GM12892 (cell line): ENCODE results near the gene BMPR2.
"Not testable (repeated sequence)": the region's sequence is repeated elsewhere in the genome, so short reads cannot be mapped to it uniquely, and the experiment has no call there.

Source experiments
- DNase-seq: peaks from one replicate; pipeline ENCODE4 v3.0.0; 2011; ENCODE audit not compliant: insufficient read length
- FAIRE-seq: peaks from 2 replicates; lab custom pipeline; 2011; peaks lifted over from hg19 to GRCh38; lab: Jason Lieb, UNC
- POLR2A ChIP-seq: IDR thresholded peaks from 2 replicates; pipeline ENCODE4 v1.6.1; 2011; ENCODE audit warnings: low read depth, low read length, control low read depth
- POLR2AphosphoS5 ChIP-seq: IDR thresholded peaks from 2 replicates; pipeline ENCODE4 v1.6.1; 2011; ENCODE audit warnings: low read depth, low read length, control low read depth
- TAF1 ChIP-seq: IDR thresholded peaks from 2 replicates; pipeline ENCODE4 v1.6.1; 2011; ENCODE audit warnings: low read depth, mild to moderate bottlenecking, control low read depth, low read length, borderline replicate concordance

BMPR2 gene

DNA sequence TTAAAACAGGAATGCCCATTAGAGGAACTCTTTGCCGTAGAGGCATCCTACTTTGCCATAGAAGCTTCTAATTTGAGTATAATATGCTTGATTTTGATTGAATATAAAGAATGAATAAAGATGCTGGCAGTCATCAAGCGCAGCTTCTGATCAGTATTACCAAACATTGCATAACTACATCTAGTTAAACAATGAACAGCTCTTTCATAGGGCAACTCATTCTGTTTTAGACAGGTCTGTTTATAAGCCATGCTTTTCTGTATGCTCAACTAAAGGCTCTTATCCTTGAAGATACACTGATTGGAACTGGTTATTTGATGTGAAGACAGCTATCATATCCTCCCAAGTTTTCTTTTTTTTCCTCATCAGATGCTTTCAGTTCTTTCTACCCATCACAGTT lies 136.0 kb downstream of the BMPR2 start:
- FAIRE-seq (peak; percentile 9), DNase-seq (no peak)
- no peak for TF ChIP-seq POLR2A
- TF ChIP-seq TAF1, result no peak
- TF ChIP-seq POLR2AphosphoS5, result no peak

DNA sequence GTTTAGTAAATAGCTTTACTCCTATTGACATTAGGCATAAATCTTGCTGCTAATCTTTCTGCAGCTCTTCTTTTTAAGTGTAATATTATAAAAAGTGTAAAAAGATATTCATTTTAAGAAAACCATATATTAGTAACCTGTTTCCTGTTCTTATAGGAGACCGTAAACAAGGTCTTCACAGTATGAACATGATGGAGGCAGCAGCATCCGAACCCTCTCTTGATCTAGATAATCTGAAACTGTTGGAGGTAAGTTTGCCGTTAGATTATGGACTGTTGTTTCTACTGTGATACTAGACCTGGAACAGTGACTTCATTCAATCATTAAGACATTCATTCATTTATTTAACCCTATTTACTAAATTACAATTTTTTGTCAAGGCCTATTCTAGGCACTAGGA lies 138.6 kb downstream of the BMPR2 start:
- no peak for FAIRE-seq
- no peak for TF ChIP-seq POLR2AphosphoS5
- no peak for TF ChIP-seq TAF1
- no peak for TF ChIP-seq POLR2A
- no peak for DNase-seq

DNA sequence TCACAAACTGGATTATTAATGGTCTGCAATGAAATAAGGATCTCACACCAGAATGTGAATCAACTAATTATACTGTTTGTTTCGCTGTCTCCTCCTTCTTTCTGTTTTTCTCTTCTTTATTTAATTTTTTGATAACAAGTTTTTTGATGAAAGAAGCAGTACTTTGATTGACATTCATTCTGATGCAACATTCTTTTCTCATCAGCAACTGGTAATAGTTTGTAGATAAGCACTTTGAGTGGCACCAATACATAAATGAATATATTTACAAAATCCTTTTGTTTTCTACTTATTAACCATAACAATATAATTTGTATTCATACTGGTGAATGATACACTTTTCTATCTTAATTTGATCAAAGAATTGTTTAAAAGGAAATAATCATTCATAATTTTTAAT lies 143.3 kb downstream of the BMPR2 start:
- no peak for DNase-seq
- no peak for TF ChIP-seq POLR2A
- no peak for TF ChIP-seq POLR2AphosphoS5
- no peak for TF ChIP-seq TAF1
- no peak for FAIRE-seq

DNA sequence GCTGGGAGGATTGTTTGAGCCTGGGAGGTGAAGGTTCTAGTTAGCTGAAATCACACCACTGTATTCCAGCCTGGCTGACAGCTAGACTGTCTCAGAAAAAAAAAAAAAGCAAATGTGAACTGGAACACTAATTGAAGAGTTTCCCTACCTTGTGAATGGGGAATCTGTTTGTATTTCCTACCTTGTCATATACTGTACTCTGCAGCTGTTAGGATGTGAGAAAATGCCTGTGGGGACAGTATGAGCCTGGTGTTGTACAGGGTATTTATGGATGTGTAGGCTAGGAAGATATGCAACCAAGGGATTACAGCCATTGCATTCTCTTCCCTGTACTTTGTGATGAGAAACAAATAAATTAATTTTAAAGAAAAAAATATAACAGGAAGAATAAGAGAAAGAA lies 145.3 kb downstream of the BMPR2 start:
- FAIRE-seq (no peak), DNase-seq (no peak)
- TF ChIP-seq POLR2A, result no peak
- no peak for TF ChIP-seq TAF1
- no peak for TF ChIP-seq POLR2AphosphoS5

DNA sequence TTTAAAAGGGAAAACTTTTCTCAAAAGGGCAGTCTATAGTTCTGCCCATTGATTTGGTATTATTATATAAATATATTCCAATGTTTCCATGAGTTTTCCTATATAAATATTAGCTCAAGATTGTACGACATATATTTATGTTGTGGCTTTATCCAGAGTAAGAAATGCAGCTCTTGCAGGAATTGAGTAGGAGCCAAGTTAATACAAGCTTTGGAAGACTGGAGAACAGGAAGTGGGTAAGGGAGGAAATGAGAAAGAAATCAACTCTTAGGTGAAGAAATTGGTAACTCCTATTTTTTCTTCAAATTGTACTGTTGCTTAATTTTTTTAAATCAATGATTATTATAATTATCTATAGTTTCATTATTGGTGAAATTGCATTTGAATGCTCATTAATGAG lies 153.3 kb downstream of the BMPR2 start:
- TF ChIP-seq POLR2AphosphoS5 (no peak), TAF1 (no peak), POLR2A (no peak)

DNA sequence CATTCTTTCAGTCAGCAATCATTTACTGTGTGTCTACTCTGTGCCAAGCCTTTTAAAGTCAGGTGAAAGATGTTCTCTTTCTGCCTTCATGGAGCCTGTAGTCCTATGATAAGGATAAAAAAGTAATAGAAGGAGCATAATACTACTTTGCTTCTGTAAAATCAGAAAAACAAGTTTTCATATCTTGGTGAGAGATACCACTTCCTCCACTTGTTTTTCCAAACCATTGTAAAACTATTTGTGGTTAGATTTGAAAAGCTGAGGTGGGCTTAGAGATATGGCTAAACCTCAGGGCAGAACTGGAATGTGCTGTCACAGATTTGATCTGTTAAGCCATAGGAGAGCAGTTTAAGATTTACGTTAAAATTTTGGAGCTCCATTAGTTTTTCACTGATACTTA lies 153.9 kb downstream of the BMPR2 start:
- TF ChIP-seq POLR2A, result no peak
- TF ChIP-seq TAF1, result no peak
- DNase-seq (no peak), FAIRE-seq (no peak)

More for the DNA sequence above, 153.3 kb downstream of the BMPR2 start:
- DNase-seq (no peak), FAIRE-seq (no peak)

DNA sequence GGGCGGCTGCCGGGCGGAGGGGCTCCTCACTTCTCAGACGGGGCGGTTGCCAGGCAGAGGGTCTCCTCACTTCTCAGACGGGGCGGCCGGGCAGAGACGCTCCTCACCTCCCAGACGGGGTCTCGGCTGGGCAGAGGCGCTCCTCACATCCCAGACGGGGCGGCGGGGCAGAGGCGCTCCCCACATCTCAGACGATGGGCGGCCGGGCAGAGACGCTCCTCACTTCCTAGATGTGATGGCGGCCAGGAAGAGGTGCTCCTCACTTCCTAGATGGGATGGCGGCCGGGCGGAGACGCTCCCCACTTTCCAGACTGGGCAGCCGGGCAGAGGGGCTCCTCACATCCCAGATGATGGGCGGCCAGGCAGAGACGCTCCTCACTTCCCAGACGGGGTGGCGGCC lies 159.2 kb downstream of the BMPR2 start:
- FAIRE-seq, DNase-seq: not testable (repeated sequence)

DNA sequence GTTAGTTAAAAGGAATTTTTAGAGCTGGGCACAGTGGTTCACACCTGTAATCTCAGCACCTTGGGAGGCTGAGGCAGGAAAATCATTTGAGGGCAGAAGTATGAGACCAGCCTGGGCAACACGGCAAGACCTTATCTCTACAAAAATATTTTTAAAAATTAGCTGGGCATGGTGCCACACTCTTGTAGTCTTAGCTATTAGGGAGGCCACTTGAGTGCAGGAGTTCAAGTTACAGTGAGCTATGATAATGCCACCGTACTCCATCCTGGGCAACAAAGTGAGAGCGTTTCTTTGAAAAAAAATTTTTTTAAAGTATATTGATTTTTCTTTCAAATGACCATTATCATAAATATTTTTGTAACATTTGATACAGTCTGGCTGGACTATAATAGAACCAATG lies 165.0 kb downstream of the BMPR2 start:
- no peak for FAIRE-seq
- TF ChIP-seq TAF1 (no peak), POLR2A (no peak)
- no peak for DNase-seq

DNA sequence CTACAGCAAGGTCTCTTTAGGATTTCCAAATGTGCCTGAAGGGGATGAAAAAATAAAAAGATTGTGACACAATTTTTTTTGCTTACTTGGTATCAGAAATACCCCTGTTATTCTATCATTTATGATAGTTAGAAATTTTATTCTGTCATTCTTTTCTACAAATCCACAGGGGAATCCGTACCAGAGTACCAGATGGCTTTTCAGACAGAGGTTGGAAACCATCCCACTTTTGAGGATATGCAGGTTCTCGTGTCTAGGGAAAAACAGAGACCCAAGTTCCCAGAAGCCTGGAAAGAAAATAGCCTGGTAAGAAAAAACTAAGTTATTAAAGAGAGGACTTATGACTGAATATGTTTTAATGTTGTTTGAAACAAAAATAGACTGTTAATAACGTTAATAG lies 166.0 kb downstream of the BMPR2 start:
- TF ChIP-seq TAF1, result no peak
- TF ChIP-seq POLR2A, result no peak
- TF ChIP-seq POLR2AphosphoS5, result no peak
- FAIRE-seq (no peak), DNase-seq (no peak)

DNA sequence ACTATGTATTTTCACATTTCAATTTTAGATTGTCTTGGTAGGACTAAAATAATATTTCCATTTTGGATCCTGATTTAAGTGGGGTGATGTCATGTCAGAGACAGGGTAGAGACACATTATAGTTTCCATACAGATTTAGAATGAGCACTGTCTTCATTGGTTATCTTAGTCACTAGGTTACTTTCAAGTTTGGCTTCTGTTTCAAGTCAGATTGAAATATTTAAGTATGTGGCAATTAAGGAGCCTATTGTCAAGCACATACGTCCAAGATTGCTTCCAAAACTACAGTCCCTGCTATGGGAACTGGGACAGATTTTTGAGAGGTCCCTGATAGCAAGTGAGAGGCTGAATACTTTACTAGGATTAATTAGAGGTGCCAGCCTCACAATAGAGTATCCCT lies 169.4 kb downstream of the BMPR2 start:
- FAIRE-seq (peak; percentile 77), DNase-seq (no peak)
- TF ChIP-seq POLR2AphosphoS5, result no peak
- no peak for TF ChIP-seq POLR2A
- no peak for TF ChIP-seq TAF1

DNA sequence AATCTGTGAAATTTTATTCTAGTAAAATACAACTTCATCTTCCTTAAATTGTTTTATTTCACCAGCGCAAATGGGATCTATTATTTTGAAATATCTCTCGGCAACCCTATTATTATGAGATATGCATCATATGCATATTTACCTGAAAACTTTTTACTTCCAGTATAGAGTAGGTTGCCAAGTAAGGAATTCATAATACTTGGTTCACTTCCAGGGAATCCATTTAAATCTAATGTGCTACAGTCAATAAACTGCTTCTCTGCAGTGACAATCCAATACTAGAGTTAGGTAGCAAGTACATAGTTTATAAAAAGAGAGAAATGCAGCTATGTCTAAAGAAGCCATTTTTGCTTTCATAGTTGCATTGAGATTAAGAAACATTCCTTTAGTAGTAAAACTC lies 169.8 kb downstream of the BMPR2 start:
- DNase-seq (no peak), FAIRE-seq (no peak)
- TF ChIP-seq POLR2A, result no peak
- TF ChIP-seq TAF1, result no peak
- no peak for TF ChIP-seq POLR2AphosphoS5

DNA sequence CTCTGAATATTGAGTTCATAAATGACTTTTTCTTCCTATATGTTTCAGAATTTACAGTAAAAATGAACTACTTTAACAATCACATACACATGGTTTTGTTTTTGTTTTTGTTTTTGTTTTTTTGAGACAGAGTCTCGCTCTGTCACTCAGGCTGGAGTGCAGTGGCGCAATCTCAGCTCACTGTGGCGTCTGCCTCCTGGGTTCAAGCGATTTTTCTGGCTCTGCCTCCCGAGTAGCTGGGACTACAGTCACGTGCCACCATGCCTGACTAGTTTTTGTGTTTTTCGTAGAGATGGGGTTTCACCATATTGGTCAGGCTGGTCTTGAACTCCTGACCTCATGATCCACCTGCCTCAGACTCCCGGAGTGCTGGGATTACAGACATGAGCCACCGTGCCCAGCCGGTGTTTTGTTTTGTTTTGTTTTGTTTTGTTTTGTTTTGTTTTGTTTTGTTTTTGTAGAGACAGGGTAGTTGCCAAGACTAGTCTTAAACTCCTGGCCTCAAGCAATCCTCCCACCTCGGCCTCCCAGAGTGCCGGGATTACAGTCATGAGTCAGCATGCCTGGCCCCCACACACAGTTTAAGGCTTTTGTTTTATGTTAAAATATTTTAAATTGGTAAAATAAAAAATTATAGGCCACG lies 170.5 kb downstream of the BMPR2 start:
- not testable (repeated sequence) for DNase-seq, FAIRE-seq

DNA sequence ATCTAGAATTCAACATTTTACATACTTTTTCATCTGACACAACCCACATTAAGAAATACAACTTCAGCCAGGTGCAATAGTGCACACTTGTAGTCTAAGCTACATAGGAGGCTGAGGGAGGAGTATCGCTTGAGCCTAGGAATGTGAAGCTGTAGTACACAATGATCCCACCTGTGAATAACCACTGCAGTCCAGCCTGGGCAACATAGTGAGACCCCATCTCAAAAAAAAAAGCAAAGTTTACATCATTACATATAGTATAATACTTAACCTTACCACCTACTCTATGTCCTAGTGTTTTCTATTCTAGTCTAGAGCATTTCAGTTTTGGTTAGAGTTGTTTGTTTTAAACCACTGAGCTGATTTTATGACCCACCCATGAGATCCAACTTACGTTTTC lies 172.1 kb downstream of the BMPR2 start:
- DNase-seq (no peak), FAIRE-seq (no peak)
- TF ChIP-seq POLR2AphosphoS5 (no peak), TAF1 (no peak), POLR2A (no peak)

DNA sequence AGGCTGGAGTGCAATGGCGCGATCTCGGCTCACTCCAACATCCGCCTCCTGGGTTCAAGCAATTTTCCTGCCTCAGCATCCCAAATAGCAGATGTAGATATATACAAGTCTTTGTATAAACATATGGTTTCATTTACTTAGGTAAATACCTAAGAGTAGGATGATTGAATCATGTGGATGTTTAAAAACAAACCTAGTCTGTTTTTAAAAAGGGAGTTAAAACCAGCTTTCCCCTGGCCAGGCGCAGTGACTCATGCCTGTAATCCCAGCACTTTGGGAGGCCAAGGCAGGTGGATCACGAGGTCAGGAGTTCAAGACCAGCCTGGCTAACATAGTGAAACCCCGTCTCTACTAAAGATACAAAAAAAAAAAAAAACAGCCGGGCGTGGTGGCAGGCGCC lies 174.9 kb downstream of the BMPR2 start:
- not testable (repeated sequence) for FAIRE-seq

More for the DNA sequence above, 174.9 kb downstream of the BMPR2 start:
- DNase-seq, result not testable (repeated sequence)
